GM12875 (cell line): ENCODE data around the gene PRKAR1B.

Source experiments
- H3K4me3 ChIP-seq: one replicate; pipeline ENCODE4 v1.5.1; 2011; ENCODE audit warnings: low read depth, low read length, control low read depth
- CTCF ChIP-seq: IDR thresholded peaks from 2 replicates; pipeline ENCODE4 v1.5.1; 2011; ENCODE audit warnings: low read depth, mild to moderate bottlenecking, control low read depth, inconsistent platforms, low read length, moderate library complexity, borderline replicate concordance; ENCODE audit not compliant: insufficient read depth

Gene PRKAR1B

DNA sequence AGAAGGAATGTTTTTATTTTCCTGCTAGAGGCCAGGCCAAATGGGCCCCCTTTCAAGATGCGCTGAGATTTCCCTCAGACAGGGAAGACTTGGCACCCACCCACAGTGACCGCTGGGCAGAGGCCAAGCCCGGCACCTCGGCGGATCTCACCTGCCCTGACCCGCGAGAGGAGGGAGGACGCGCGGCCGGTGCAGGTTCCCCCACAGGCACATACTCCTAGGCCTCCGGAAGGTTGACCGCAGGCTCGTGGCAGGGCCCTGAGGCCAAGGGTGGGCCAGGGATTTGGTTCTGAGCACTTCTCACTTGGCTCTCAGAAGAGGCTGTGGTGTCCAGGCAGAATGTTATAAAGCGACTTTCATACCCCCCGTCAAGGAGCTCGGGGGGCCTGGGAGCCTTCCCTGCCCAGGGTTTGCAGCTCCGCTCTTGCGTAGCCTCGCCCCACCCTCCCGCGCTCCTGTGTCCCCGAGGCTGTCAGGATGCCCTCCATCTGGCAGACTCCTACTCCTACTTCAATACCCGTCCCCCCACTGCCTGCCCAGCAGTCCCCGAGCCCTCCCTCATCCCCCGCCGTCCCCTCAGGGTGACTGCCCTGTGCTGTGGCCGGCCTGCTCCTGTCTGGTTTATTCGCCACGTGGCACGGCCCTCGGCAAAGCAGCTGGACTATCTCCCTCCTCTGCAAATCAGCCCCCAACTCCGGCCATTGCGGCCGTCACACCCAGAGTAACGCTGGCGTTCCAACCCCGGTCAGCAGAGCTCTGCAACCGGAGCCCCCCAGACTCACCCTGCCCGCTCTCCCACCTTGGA, 156.9 kb downstream of the PRKAR1B start:
- TF ChIP-seq CTCF: no peak
- H3K4me3 ChIP-seq: no peak overlapping the region

DNA sequence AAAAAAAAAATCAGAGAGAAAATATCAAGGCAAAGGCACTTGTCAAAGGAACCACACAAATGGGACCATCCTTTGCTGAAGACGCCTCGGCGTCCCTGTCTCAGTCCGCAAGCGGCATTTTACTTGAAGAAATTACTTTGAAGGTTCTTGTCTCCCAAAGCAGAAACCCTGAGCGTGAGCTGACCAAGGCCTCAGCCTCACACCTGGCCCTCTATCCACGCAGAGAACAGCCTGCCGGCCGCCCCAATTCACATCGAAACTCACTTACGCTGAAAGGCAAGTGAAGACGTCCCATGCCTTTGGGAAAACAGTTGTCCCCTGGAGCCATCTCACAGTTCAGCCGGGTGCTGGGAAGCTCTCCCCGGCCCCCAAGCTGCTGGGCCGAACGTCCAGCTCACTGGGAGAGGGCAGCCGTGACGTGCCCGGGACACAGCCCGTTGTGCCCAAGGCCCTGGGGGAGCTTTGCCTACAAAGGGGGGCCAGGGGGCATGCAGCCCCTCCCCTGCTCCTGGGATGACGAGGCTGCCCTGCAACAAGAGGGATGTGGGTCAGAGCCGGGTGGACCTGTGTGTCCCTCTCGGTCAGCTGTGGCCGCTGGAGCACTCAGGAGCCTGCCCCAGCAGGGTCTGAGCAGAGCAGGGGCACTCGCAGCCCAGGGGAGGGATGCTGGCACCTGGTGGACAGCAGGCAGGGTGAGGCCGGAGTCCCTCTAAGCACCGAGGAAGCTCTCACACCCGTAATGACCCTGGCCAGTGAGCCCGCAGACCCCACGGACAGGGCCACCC, 157.8 kb downstream of the PRKAR1B start:
- no peak for TF ChIP-seq CTCF
- H3K4me3 ChIP-seq: no peak overlapping the region

GRCh38 chr7:568031-568951, 158.8 kb downstream of the PRKAR1B start:
- no peak overlapping the region for H3K4me3 ChIP-seq
- no peak for TF ChIP-seq CTCF

DNA sequence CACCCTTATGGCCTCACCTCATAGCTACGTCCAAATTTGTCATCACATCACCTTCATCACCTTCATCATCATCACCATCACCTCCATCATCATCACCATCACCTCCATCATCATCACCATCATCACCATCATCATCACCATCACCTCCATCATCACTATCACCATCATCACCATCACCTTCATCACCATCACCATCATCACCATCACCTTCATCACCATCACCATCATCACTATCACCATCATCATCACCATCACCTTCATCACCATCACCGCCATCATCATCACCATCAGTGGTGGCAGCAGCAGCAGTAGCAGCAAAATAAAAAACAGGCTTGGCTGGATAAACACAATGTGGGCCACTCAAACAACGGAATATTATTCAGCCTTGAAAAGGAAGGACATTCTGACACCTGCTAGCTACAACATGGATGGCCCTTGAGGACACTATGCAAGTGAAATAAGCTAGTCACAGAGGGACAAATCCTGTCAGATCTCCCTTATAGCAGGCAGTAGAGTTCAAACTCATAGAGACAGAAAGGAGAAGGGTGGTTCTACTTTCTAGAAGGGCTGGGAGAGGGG, 159.7 kb downstream of the PRKAR1B start:
- no peak overlapping the region for H3K4me3 ChIP-seq
- TF ChIP-seq CTCF: no peak

DNA sequence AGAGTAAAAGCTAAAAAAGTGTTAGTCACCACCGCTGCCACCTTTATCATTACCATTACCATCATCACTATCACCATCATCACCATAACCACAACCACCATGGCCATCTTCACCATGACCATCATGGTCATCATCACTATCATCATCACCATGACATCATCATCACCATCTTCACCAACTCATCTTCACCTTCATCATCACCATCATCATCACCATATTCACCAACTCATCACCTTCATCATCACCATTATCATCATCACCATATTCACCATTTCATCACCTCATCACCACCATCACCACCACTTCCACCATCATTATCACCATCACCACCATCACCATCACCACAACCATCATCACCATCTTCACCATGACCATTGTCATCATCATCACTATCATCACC, 161.0 kb downstream of the PRKAR1B start:
- no peak for TF ChIP-seq CTCF

GRCh38 chr7:564176-564865, 162.8 kb downstream of the PRKAR1B start:
- H3K4me3 ChIP-seq: no peak overlapping the region
- no peak for TF ChIP-seq CTCF

More for the DNA sequence above, 161.0 kb downstream of the PRKAR1B start:
- H3K4me3 ChIP-seq: no peak overlapping the region
